Stimulated activated CD8-positive, alpha-beta memory T cell treated with anti-CD3 and anti-CD28 coated beads, Interleukin-4, amount 100 ng/mL, for 24 hours (primary cell): ENCODE measurements around the gene RNF169.

Experiments used
- DNase-seq: peaks from one replicate; pipeline ENCODE4 v3.0.0-alpha.2; 2020; ENCODE audit warnings: low read depth

RNF169 gene

GRCh38 chr11:74871037-74871436 is 122.4 kb downstream of the RNF169 start:
- DNase-seq: no peak

GRCh38 chr11:74877132-74877531 is 128.5 kb downstream of the RNF169 start:
- DNase-seq: no peak
